Measurements from ENCODE around the gene ATXN3L.

ATXN3L gene

GRCh38 chrX:13319953-13320352 lies at the start of gene ATXN3L:
ATXN3L (minus strand) TSS chrX:13320053; CDS start chrX:13319934, 119 bp downstream.
- Mint-ChIP-seq H3K27ac (no peak within 1 kb of the TSS), H3K4me3 (no peak within 1 kb of the TSS), H3K4me1 (ENCODE audit: low read depth) (no peaks in the 10 kb centered on the region), H3K27me3 (no peaks in the 10 kb centered on the region), H3K36me3 (ENCODE audit: low read depth) (no peaks in the 10 kb centered on the region), H3K9me3 (no peaks in the 10 kb centered on the region)
- intact Hi-C loops (cut with micrococcal nuclease) = no loop called here

- no peaks in the 10 kb centered on the region for H3K36me3 Mint-ChIP-seq (ENCODE audit: low read depth)
- no peaks in the 10 kb centered on the region for H3K27me3 Mint-ChIP-seq
- H3K9me3 Mint-ChIP-seq = no peaks in the 10 kb centered on the region
- H3K27ac Mint-ChIP-seq = no peak overlapping the region
- no peaks in the 10 kb centered on the region for H3K4me1 Mint-ChIP-seq (ENCODE audit: low read depth)
- intact Hi-C loops (cut with micrococcal nuclease) = no loop called here
- H3K4me3 Mint-ChIP-seq = no peak overlapping the region
Measured at GRCh38 chrX:13369256-13370030, 49.6 kb upstream of the ATXN3L start.

GRCh38 chrX:13367950-13368349 lies 48.1 kb upstream of the ATXN3L start:
- Mint-ChIP-seq H3K27ac (no peak overlapping the region), H3K27me3 (no peaks in the 10 kb centered on the region), H3K4me1 (ENCODE audit: low read depth) (no peaks in the 10 kb centered on the region), H3K9me3 (no peaks in the 10 kb centered on the region), H3K36me3 (ENCODE audit: low read depth) (no peaks in the 10 kb centered on the region), H3K4me3 (no peak overlapping the region)
- intact Hi-C loops (cut with micrococcal nuclease) = no loop called here

- intact Hi-C loops (cut with micrococcal nuclease) = no loop called here
- H3K27me3 Mint-ChIP-seq = no peaks in the 10 kb centered on the region
- H3K4me3 Mint-ChIP-seq = no peak overlapping the region
- H3K36me3 Mint-ChIP-seq (ENCODE audit: low read depth) = no peaks in the 10 kb centered on the region
- no peaks in the 10 kb centered on the region for H3K9me3 Mint-ChIP-seq
- no peak overlapping the region for H3K27ac Mint-ChIP-seq
- no peaks in the 10 kb centered on the region for H3K4me1 Mint-ChIP-seq (ENCODE audit: low read depth)
Measured at GRCh38 chrX:13366698-13367097, 46.8 kb upstream of the ATXN3L start.

GRCh38 chrX:13365161-13365560 lies 45.3 kb upstream of the ATXN3L start:
- H3K27ac Mint-ChIP-seq = no peak overlapping the region
- H3K27me3 Mint-ChIP-seq = no peaks in the 10 kb centered on the region
- H3K9me3 Mint-ChIP-seq = no peaks in the 10 kb centered on the region
- intact Hi-C loops (cut with micrococcal nuclease) = no loop called here
- no peaks in the 10 kb centered on the region for H3K4me1 Mint-ChIP-seq (ENCODE audit: low read depth)
- H3K4me3 Mint-ChIP-seq = no peak overlapping the region
- no peaks in the 10 kb centered on the region for H3K36me3 Mint-ChIP-seq (ENCODE audit: low read depth)

GRCh38 chrX:13364230-13364857 lies 44.5 kb upstream of the ATXN3L start:
- Mint-ChIP-seq H3K27ac (no peak overlapping the region), H3K36me3 (ENCODE audit: low read depth) (no peaks in the 10 kb centered on the region), H3K4me3 (no peak overlapping the region), H3K4me1 (ENCODE audit: low read depth) (no peaks in the 10 kb centered on the region), H3K9me3 (no peaks in the 10 kb centered on the region), H3K27me3 (no peaks in the 10 kb centered on the region)
- intact Hi-C loops (cut with micrococcal nuclease) = no loop called here

GRCh38 chrX:13360146-13360545 lies 40.3 kb upstream of the ATXN3L start:
- Mint-ChIP-seq H3K4me3 (no peak overlapping the region), H3K9me3 (no peaks in the 10 kb centered on the region), H3K27me3 (no peaks in the 10 kb centered on the region), H3K36me3 (ENCODE audit: low read depth) (no peaks in the 10 kb centered on the region), H3K27ac (no peak overlapping the region), H3K4me1 (ENCODE audit: low read depth) (no peaks in the 10 kb centered on the region)
- intact Hi-C loops (cut with micrococcal nuclease) = no loop called here

- intact Hi-C loops (cut with micrococcal nuclease) = no loop called here
Measured at GRCh38 chrX:13357925-13358324, 38.1 kb upstream of the ATXN3L start.

GRCh38 chrX:13346646-13347045 lies 26.8 kb upstream of the ATXN3L start:
- Mint-ChIP-seq H3K27me3 (no peaks in the 10 kb centered on the region), H3K4me3 (no peak overlapping the region), H3K4me1 (ENCODE audit: low read depth) (no peaks in the 10 kb centered on the region), H3K27ac (no peak overlapping the region), H3K9me3 (no peaks in the 10 kb centered on the region), H3K36me3 (ENCODE audit: low read depth) (no peaks in the 10 kb centered on the region)
- intact Hi-C loops (cut with micrococcal nuclease) = no loop called here

More at GRCh38 chrX:13357925-13358324, 38.1 kb upstream of the ATXN3L start:
- Mint-ChIP-seq H3K4me3 (no peak overlapping the region), H3K4me1 (ENCODE audit: low read depth) (no peaks in the 10 kb centered on the region), H3K27me3 (no peaks in the 10 kb centered on the region), H3K36me3 (ENCODE audit: low read depth) (no peaks in the 10 kb centered on the region), H3K9me3 (no peaks in the 10 kb centered on the region), H3K27ac (no peak overlapping the region)

GRCh38 chrX:13345438-13345837 lies 25.6 kb upstream of the ATXN3L start:
- Mint-ChIP-seq H3K27me3 (no peaks in the 10 kb centered on the region), H3K36me3 (ENCODE audit: low read depth) (no peaks in the 10 kb centered on the region), H3K4me3 (no peak overlapping the region), H3K4me1 (ENCODE audit: low read depth) (no peaks in the 10 kb centered on the region), H3K27ac (no peak overlapping the region), H3K9me3 (no peaks in the 10 kb centered on the region)
- intact Hi-C loops (cut with micrococcal nuclease) = no loop called here

- no peaks in the 10 kb centered on the region for H3K36me3 Mint-ChIP-seq (ENCODE audit: low read depth)
- H3K9me3 Mint-ChIP-seq = no peaks in the 10 kb centered on the region
- no peaks in the 10 kb centered on the region for H3K4me1 Mint-ChIP-seq (ENCODE audit: low read depth)
- intact Hi-C loops (cut with micrococcal nuclease) = no loop called here
- H3K27ac Mint-ChIP-seq = no peak overlapping the region
- H3K4me3 Mint-ChIP-seq = no peak overlapping the region
- no peaks in the 10 kb centered on the region for H3K27me3 Mint-ChIP-seq
Measured at GRCh38 chrX:13345037-13345436, 25.2 kb upstream of the ATXN3L start.

GRCh38 chrX:13341491-13342101 lies 21.7 kb upstream of the ATXN3L start:
- H3K4me3 Mint-ChIP-seq = no peak overlapping the region
- H3K27me3 Mint-ChIP-seq = no peaks in the 10 kb centered on the region
- H3K4me1 Mint-ChIP-seq (ENCODE audit: low read depth) = no peaks in the 10 kb centered on the region
- H3K27ac Mint-ChIP-seq = no peak overlapping the region
- intact Hi-C loops (cut with micrococcal nuclease) = no loop called here
- H3K9me3 Mint-ChIP-seq = no peaks in the 10 kb centered on the region
- no peaks in the 10 kb centered on the region for H3K36me3 Mint-ChIP-seq (ENCODE audit: low read depth)

GRCh38 chrX:13340182-13340791 lies 20.4 kb upstream of the ATXN3L start:
- Mint-ChIP-seq H3K27ac (no peak overlapping the region), H3K4me3 (no peak overlapping the region), H3K27me3 (no peaks in the 10 kb centered on the region), H3K4me1 (ENCODE audit: low read depth) (no peaks in the 10 kb centered on the region), H3K9me3 (no peaks in the 10 kb centered on the region), H3K36me3 (ENCODE audit: low read depth) (no peaks in the 10 kb centered on the region)
- intact Hi-C loops (cut with micrococcal nuclease) = no loop called here

- no peak overlapping the region for H3K4me3 Mint-ChIP-seq
- no peaks in the 10 kb centered on the region for H3K9me3 Mint-ChIP-seq
- intact Hi-C loops (cut with micrococcal nuclease) = no loop called here
- no peaks in the 10 kb centered on the region for H3K36me3 Mint-ChIP-seq (ENCODE audit: low read depth)
- no peaks in the 10 kb centered on the region for H3K27me3 Mint-ChIP-seq
- no peak overlapping the region for H3K27ac Mint-ChIP-seq
- H3K4me1 Mint-ChIP-seq (ENCODE audit: low read depth) = no peaks in the 10 kb centered on the region
Measured at GRCh38 chrX:13339607-13340006, 19.8 kb upstream of the ATXN3L start.
